Trophoblast cell (in vitro differentiated cells and primary cell): ENCODE data around the gene KIF26B.
"Not testable (repeated sequence)": the region's sequence is repeated elsewhere in the genome, so short reads cannot be mapped to it uniquely, and the experiment has no call there.

ENCODE experiments used
- DNase-seq, 2 donors: peaks; one replicate each; pipeline ENCODE4 v3.0.0-alpha.2; 2016
- H2AFZ ChIP-seq: 2 replicates; pipeline ENCODE4 v1.6.1; 2013; ENCODE audit warnings: low read length, moderate library complexity, mild to moderate bottlenecking; ENCODE audit not compliant: insufficient read depth, poor library complexity
- H2AK5ac ChIP-seq: 2 replicates; pipeline ENCODE4 v1.6.1; 2013; ENCODE audit warnings: mild to moderate bottlenecking, low read length
- H2BK120ac ChIP-seq: 2 replicates; pipeline ENCODE4 v1.6.1; 2013; ENCODE audit warnings: low read length, mild to moderate bottlenecking, moderate library complexity; ENCODE audit not compliant: insufficient read depth, poor library complexity
- H2BK12ac ChIP-seq: 2 replicates; pipeline ENCODE4 v1.6.1; 2013; ENCODE audit warnings: mild to moderate bottlenecking, low read length, moderate library complexity
- H2BK5ac ChIP-seq: 2 replicates; pipeline ENCODE4 v1.6.1; 2013; ENCODE audit warnings: low read length, low read depth, moderate library complexity, mild to moderate bottlenecking; ENCODE audit not compliant: poor library complexity
- H3K14ac ChIP-seq: 2 replicates; pipeline ENCODE4 v1.6.1; 2013; ENCODE audit warnings: mild to moderate bottlenecking, low read length
- H3K18ac ChIP-seq: 2 replicates; pipeline ENCODE4 v1.6.1; 2013; ENCODE audit warnings: mild to moderate bottlenecking, low read length
- H3K23ac ChIP-seq: 2 replicates; pipeline ENCODE4 v1.6.1; 2013; ENCODE audit warnings: low read length
- H3K27ac ChIP-seq: 2 replicates; pipeline ENCODE4 v1.5.1; 2013; ENCODE audit warnings: low read depth, mild to moderate bottlenecking, inconsistent platforms, low read length, moderate library complexity
- H3K27me3 ChIP-seq: 2 replicates; pipeline ENCODE4 v1.6.1; 2013; ENCODE audit warnings: inconsistent platforms, mild to moderate bottlenecking, low read length, moderate library complexity; ENCODE audit not compliant: insufficient read depth
- H3K36me3 ChIP-seq, 2 experiments: 1 replicate in 1 of 2; 2 replicates in 1 of 2; pipeline ENCODE4 v1.6.1; 2013; ENCODE audit warnings: low read length in 2 of 2, mild to moderate bottlenecking in 2 of 2, moderate library complexity in 1 of 2; ENCODE audit not compliant: insufficient read depth in 2 of 2, control insufficient read depth in 1 of 2
- H3K4ac ChIP-seq: 2 replicates; pipeline ENCODE4 v1.6.1; 2013; ENCODE audit warnings: low read depth, mild to moderate bottlenecking, low read length, moderate library complexity
- H3K4me1 ChIP-seq, 2 experiments: 1 replicate in 1 of 2; 2 replicates in 1 of 2; pipeline ENCODE4 v1.6.1; 2013; ENCODE audit warnings: low read length in 2 of 2, mild to moderate bottlenecking in 2 of 2, moderate library complexity in 1 of 2; ENCODE audit not compliant: insufficient read depth in 2 of 2, control insufficient read depth in 1 of 2
- H3K4me2 ChIP-seq: 2 replicates; pipeline ENCODE4 v1.6.1; 2013; ENCODE audit warnings: inconsistent platforms, mild to moderate bottlenecking, low read length, moderate library complexity
- H3K4me3 ChIP-seq: 2 replicates; pipeline ENCODE4 v1.5.1; 2013; ENCODE audit warnings: mild to moderate bottlenecking, low read depth, low read length, inconsistent platforms
- H3K79me1 ChIP-seq: one replicate; pipeline ENCODE4 v1.6.1; 2013; ENCODE audit warnings: low read length
- H3K79me2 ChIP-seq: 2 replicates; pipeline ENCODE4 v1.6.1; 2013; ENCODE audit warnings: low read length, mild to moderate bottlenecking; ENCODE audit not compliant: control insufficient read depth, insufficient read depth, poor library complexity
- H3K9ac ChIP-seq: 2 replicates; pipeline ENCODE4 v1.6.1; 2013; ENCODE audit warnings: mild to moderate bottlenecking, low read length
- H3K9me3 ChIP-seq: 2 replicates; pipeline ENCODE4 v1.6.1; 2013; ENCODE audit warnings: low read depth, mild to moderate bottlenecking, control low read depth, inconsistent platforms, low read length; ENCODE audit not compliant: insufficient read depth
- H4K12ac ChIP-seq: 2 replicates; pipeline ENCODE4 v1.6.1; 2013; ENCODE audit warnings: low read depth, mild to moderate bottlenecking, low read length, moderate library complexity
- H4K8ac ChIP-seq: 2 replicates; pipeline ENCODE4 v1.6.1; 2013; ENCODE audit warnings: low read depth, mild to moderate bottlenecking, low read length, moderate library complexity
- H4K91ac ChIP-seq: one replicate; pipeline ENCODE4 v1.6.1; 2013; ENCODE audit warnings: low read depth, mild to moderate bottlenecking, low read length, moderate library complexity
- WGBS: extraction: QIAGEN DNeasy Blood & Tissue Kit; methylation state at CpG from one replicate; pipeline ENCODE4 v1.1.7; 2013; ENCODE audit warnings: missing lambda C conversion rate; ENCODE audit not compliant: insufficient read length, insufficient coverage; ENCODE audit errors: extremely low coverage; 5-methylcytosine and 5-hydroxymethylcytosine counted together

Gene KIF26B

DNA sequence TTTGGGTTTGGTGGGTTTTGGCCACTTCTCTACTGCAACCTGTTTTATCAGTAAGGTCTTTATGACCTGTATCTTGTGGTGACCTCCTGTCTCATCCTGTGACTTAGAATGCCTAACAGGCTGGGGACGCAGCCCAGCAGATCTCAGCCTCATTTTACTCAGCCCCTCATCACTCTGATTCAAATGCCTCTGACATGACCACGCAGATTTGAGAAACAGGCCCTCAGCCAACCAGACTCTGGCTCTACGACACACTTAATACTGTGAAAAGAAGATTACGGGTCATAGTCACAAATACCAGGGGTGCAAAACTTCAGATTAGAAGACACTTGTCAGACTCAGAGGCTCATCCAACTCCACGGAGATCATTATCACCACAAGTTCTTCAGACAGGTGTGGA is 28.3 kb upstream of the KIF26B start:
- Histone ChIP-seq H3K4me1 (no peaks in the 10 kb centered on the region), H3K14ac (no peak overlapping the region), H4K91ac (no peak overlapping the region), H2AK5ac (no peak overlapping the region), H3K27ac (no peak overlapping the region), H3K4ac (no peak overlapping the region), H4K8ac (no peak overlapping the region), H3K4me3 (no peak overlapping the region), H2AFZ (no peak overlapping the region), H3K79me2 (no peaks in the 10 kb centered on the region), H3K79me1 (no peaks in the 10 kb centered on the region), H2BK5ac (no peak overlapping the region), H3K9ac (no peak overlapping the region), H3K27me3 (no peaks in the 10 kb centered on the region), H3K18ac (no peak overlapping the region), H3K9me3 (no peaks in the 10 kb centered on the region), H2BK12ac (no peak overlapping the region), H3K23ac (no peak overlapping the region), H4K12ac (no peak overlapping the region), H2BK120ac (no peak overlapping the region), H3K4me2 (no peak overlapping the region), H3K36me3 (no peaks in the 10 kb centered on the region)
- no CpG with 5 or more reads among the region's 5 CpGs for WGBS
- peak in 1 of 2 donors; percentile 6 for DNase-seq

- H3K79me2 ChIP-seq: no peaks in the 10 kb centered on the region
- no peak overlapping the region for H3K4ac ChIP-seq
- DNase-seq: no peak
- no peaks in the 10 kb centered on the region for H3K79me1 ChIP-seq
- H2BK12ac ChIP-seq: no peak overlapping the region
- no peaks in the 10 kb centered on the region for H3K9me3 ChIP-seq
- WGBS: no CpG with 5 or more reads among the region's 20 CpGs
- H3K9ac ChIP-seq: no peak overlapping the region
- H4K8ac ChIP-seq: no peak overlapping the region
- H2BK5ac ChIP-seq: no peak overlapping the region
- no peak overlapping the region for H4K91ac ChIP-seq
- no peak overlapping the region for H3K14ac ChIP-seq
- no peak overlapping the region for H4K12ac ChIP-seq
- no peak overlapping the region for H3K18ac ChIP-seq
- H3K36me3 ChIP-seq: no peaks in the 10 kb centered on the region
- no peak overlapping the region for H2AFZ ChIP-seq
- no peak overlapping the region for H3K27ac ChIP-seq
- no peak overlapping the region for H3K4me2 ChIP-seq
- no peaks in the 10 kb centered on the region for H3K4me1 ChIP-seq
- H3K4me3 ChIP-seq: no peak overlapping the region
- no peaks in the 10 kb centered on the region for H3K27me3 ChIP-seq
- H3K23ac ChIP-seq: no peak overlapping the region
- H2AK5ac ChIP-seq: no peak overlapping the region
- H2BK120ac ChIP-seq: no peak overlapping the region
Measured at GRCh38 chr1:245128381-245129101, 26.2 kb upstream of the KIF26B start.

DNA sequence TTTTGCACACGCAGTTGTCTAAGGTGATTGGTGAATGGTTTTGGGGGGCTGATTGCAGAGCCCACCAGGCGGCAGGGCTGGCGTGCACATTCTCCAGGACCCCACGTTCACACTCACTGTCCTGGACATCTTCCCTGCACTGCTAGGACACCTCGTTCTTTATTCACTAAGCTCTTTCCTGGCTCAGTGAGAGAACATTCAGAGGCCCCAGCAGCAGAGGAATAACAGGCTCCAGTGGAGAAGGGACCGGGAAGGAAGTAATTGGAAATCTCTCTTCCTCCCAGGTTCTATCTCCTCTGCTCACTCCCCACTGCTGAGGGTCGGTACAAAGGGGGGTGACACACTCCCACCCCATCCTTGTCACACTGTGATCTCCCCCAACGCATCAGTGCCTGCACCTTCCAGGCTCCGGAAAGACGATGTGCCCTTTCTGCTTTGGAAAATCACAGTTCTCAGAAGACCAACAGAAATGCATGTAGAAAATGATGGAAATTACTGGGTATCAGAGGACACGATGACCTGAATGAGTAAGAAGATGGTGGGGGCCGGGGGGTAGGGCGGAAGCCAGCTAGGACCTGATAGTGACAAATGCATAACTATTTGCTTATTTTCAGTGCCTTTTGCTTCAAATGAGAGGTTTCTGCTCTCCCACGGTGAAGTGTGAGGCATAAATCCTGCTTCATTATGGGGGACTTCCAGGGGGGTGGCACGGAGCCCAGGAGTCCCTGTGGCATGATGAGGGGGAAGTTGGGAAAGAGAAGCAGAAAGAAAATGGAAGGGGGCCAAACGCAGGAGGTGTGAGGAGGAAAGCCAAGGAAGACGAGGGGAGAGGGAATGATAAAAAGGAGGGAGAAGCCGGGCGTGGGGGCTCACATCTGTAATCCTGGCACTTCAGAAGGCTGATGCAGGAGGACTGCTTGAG is 25.2 kb upstream of the KIF26B start:
- H3K79me1 ChIP-seq: no peaks in the 10 kb centered on the region
- no peak overlapping the region for H4K12ac ChIP-seq
- H2AFZ ChIP-seq: no peak overlapping the region
- H3K18ac ChIP-seq: no peak overlapping the region
- H2BK120ac ChIP-seq: no peak overlapping the region
- H4K91ac ChIP-seq: no peak overlapping the region
- H3K27me3 ChIP-seq: no peaks in the 10 kb centered on the region
- no peak overlapping the region for H3K23ac ChIP-seq
- H3K9me3 ChIP-seq: no peaks in the 10 kb centered on the region
- no peak overlapping the region for H4K8ac ChIP-seq
- H2BK5ac ChIP-seq: no peak overlapping the region
- H2AK5ac ChIP-seq: no peak overlapping the region
- no CpG with 5 or more reads among the region's 19 CpGs for WGBS
- DNase-seq: no peak
- H3K36me3 ChIP-seq: no peaks in the 10 kb centered on the region
- H3K4me3 ChIP-seq: no peak overlapping the region
- H3K4ac ChIP-seq: no peak overlapping the region
- H3K4me2 ChIP-seq: no peak overlapping the region
- no peak overlapping the region for H2BK12ac ChIP-seq
- H3K14ac ChIP-seq: no peak overlapping the region
- no peaks in the 10 kb centered on the region for H3K79me2 ChIP-seq
- no peaks in the 10 kb centered on the region for H3K4me1 ChIP-seq
- H3K27ac ChIP-seq: no peak overlapping the region
- H3K9ac ChIP-seq: peak overlapping the region; percentile 36

- not testable (repeated sequence) for H4K12ac ChIP-seq
Measured at GRCh38 chr1:245130281-245131025, 24.3 kb upstream of the KIF26B start.

More at GRCh38 chr1:245130281-245131025, 24.3 kb upstream of the KIF26B start:
- not testable (repeated sequence) for H3K79me1 ChIP-seq, H3K4me2 ChIP-seq, H3K79me2 ChIP-seq, H3K4me1 ChIP-seq, H3K9ac ChIP-seq, H2BK12ac ChIP-seq, H2AK5ac ChIP-seq, H3K27ac ChIP-seq, H3K9me3 ChIP-seq, H3K23ac ChIP-seq, H2BK120ac ChIP-seq, H3K36me3 ChIP-seq, H3K27me3 ChIP-seq, H2BK5ac ChIP-seq, H3K4me3 ChIP-seq, H3K14ac ChIP-seq, H3K4ac ChIP-seq, H2AFZ ChIP-seq, H3K18ac ChIP-seq, H4K8ac ChIP-seq, H4K91ac ChIP-seq
- peak in 1 of 2 donors; percentile 55 for DNase-seq
- no CpG with 5 or more reads among the region's 16 CpGs for WGBS
